ENCODE results near the gene ITGB2. TPM values are rescaled to one million over a fixed set of nuclear protein-coding genes. Genes with fewer than 3 reads are reported as not detected.

ITGB2 gene
- total RNA-seq, 2 donors from 2014 or later = 161 to 166 TPM

GRCh38 chr21:44873356-44874239 is 47.1 kb downstream of the ITGB2 start, which contains the start of gene PTTG1IP:
Gene PTTG1IP, minus strand, starts transcription at chr21:44873690. Its CDS starts 74 bp downstream, at chr21:44873616.
- Histone ChIP-seq H3K36me3 (no peaks in the 10 kb centered on the region), H3K27ac (peak within 1 kb of the TSS; percentile 98), H3K4me3 (peak within 1 kb of the TSS; percentile 91), H3K9me3 (no peaks in the 10 kb centered on the region), H3K4me1 (ENCODE audit: control insufficient read depth in 1 of 2, low read depth in 2 of 2) (peaks cover 35 to 47% of the 10 kb centered on the region in 2 donors), H3K27me3 (replicated peaks; ENCODE audit: insufficient read depth) (no peaks in the 10 kb centered on the region)
- DNase-seq (ENCODE audit: low spot score) = peak; percentile 93
- peak; percentile 69 for ATAC-seq (ENCODE audit: insufficient number of reproducible peaks, low FRiP score, low read depth)
- no peak for TF ChIP-seq CTCF (IDR thresholded peaks at IDR 0.05)

- peaks cover 42 to 55% of the 10 kb centered on the region in 2 donors for H3K4me1 ChIP-seq (ENCODE audit: control insufficient read depth in 1 of 2, low read depth in 2 of 2)
Observed at GRCh38 chr21:44872649-44873355, 47.9 kb downstream of the ITGB2 start.

GRCh38 chr21:44872323-44872648 is 48.4 kb downstream of the ITGB2 start:
- TF ChIP-seq CTCF (IDR thresholded peaks at IDR 0.05) = no peak
- Histone ChIP-seq H3K27ac (peak overlapping the region; percentile 92 to 98), H3K4me1 (ENCODE audit: control insufficient read depth in 1 of 2, low read depth in 2 of 2) (peaks cover 43 to 60% of the 10 kb centered on the region in 2 donors), H3K9me3 (no peaks in the 10 kb centered on the region), H3K27me3 (replicated peaks; ENCODE audit: insufficient read depth) (no peaks in the 10 kb centered on the region), H3K36me3 (no peaks in the 10 kb centered on the region), H3K4me3 (peak overlapping the region; percentile 91)
- ATAC-seq (ENCODE audit: insufficient number of reproducible peaks, low FRiP score, low read depth) (no peak), DNase-seq (ENCODE audit: low spot score) (no peak)

More at GRCh38 chr21:44872649-44873355, 47.9 kb downstream of the ITGB2 start:
- Histone ChIP-seq H3K4me3 (peak overlapping the region; percentile 91), H3K27me3 (replicated peaks; ENCODE audit: insufficient read depth) (no peaks in the 10 kb centered on the region), H3K36me3 (no peaks in the 10 kb centered on the region), H3K9me3 (no peaks in the 10 kb centered on the region), H3K27ac (peak overlapping the region; percentile 92 to 98)
- no peak for TF ChIP-seq CTCF (IDR thresholded peaks at IDR 0.05)
- DNase-seq (ENCODE audit: low spot score) (peak; percentile 23), ATAC-seq (ENCODE audit: insufficient number of reproducible peaks, low FRiP score, low read depth) (no peak)

GRCh38 chr21:44871576-44872269 is 49.0 kb downstream of the ITGB2 start:
- no peaks in the 10 kb centered on the region for H3K36me3 ChIP-seq
- H3K4me1 ChIP-seq (ENCODE audit: control insufficient read depth in 1 of 2, low read depth in 2 of 2) = peaks cover 48 to 66% of the 10 kb centered on the region in 2 donors

More at GRCh38 chr21:44871576-44872269, 49.0 kb downstream of the ITGB2 start:
- DNase-seq (ENCODE audit: low spot score) = peak; percentile 53
- peak; percentile 12 for ATAC-seq (ENCODE audit: insufficient number of reproducible peaks, low FRiP score, low read depth)
- Histone ChIP-seq H3K27ac (peak overlapping the region; percentile 92 to 98), H3K4me3 (peak overlapping the region; percentile 91), H3K9me3 (no peaks in the 10 kb centered on the region), H3K27me3 (replicated peaks; ENCODE audit: insufficient read depth) (no peaks in the 10 kb centered on the region)
- no peak for TF ChIP-seq CTCF (IDR thresholded peaks at IDR 0.05)
